CD4-positive, CD25-positive, alpha-beta regulatory T cell (primary cell): ENCODE measurements around the gene RAD21L1. TPM values are rescaled to one million over a fixed set of nuclear protein-coding genes. Genes with fewer than 3 reads are reported as not detected.

Experiments
- ATAC-seq, 2 donors: fragments of 150-1000 bp; cut with Tn5 transposase; one replicate each; pipeline ENCODE4 v1.10.0; 2021; ENCODE audit warnings: low read depth in 2 of 2, moderate number of reproducible peaks in 2 of 2, moderate library complexity in 1 of 2
- DNase-seq, 3 donors: peaks; one replicate each; pipeline versions ENCODE4 v3.0.0 to v3.0.0-alpha.2; 2012 to 2022; ENCODE audit warnings: mixed read lengths in 1 of 3
- H3K27ac ChIP-seq: one replicate; pipeline ENCODE4 v1.7.0; 2013; ENCODE audit warnings: mild to moderate bottlenecking, low read length; ENCODE audit not compliant: insufficient read depth, poor library complexity, severe bottlenecking
- H3K27me3 ChIP-seq: one replicate; pipeline ENCODE4 v1.7.0; 2013; ENCODE audit warnings: low read length; ENCODE audit not compliant: control insufficient read depth, insufficient read depth
- H3K36me3 ChIP-seq: one replicate; pipeline ENCODE4 v1.7.0; 2013; ENCODE audit warnings: mild to moderate bottlenecking, low read length, moderate library complexity; ENCODE audit not compliant: control insufficient read depth, insufficient read depth
- H3K4me1 ChIP-seq: 2 replicates; pipeline ENCODE4 v1.7.0; 2013; ENCODE audit warnings: mild to moderate bottlenecking, low read length; ENCODE audit not compliant: insufficient read depth, control insufficient read depth, poor library complexity, severe bottlenecking
- H3K4me3 ChIP-seq: one replicate; pipeline ENCODE4 v1.7.0; 2013; ENCODE audit warnings: low read depth, mild to moderate bottlenecking, low read length, moderate library complexity
- H3K9me3 ChIP-seq, 2 experiments: 1 replicate in 1 of 2; 2 replicates in 1 of 2; pipeline ENCODE4 v1.7.0; 2013; ENCODE audit warnings: low read length in 2 of 2, mild to moderate bottlenecking in 1 of 2, moderate library complexity in 1 of 2; ENCODE audit not compliant: control insufficient read depth in 2 of 2
- H3K27ac Mint-ChIP-seq, 3 donors: one replicate each; pipeline ENCODE4 v1.8.0; 2020 to 2022; ENCODE audit warnings: mild to moderate bottlenecking in 3 of 3, mixed read lengths in 3 of 3, moderate library complexity in 2 of 3
- H3K27me3 Mint-ChIP-seq: one replicate; pipeline ENCODE4 v1.8.0; 2022; ENCODE audit warnings: mild to moderate bottlenecking, mixed read lengths
- H3K36me3 Mint-ChIP-seq: one replicate; pipeline ENCODE4 v1.8.0; 2020; ENCODE audit warnings: mixed read lengths
- H3K4me1 Mint-ChIP-seq, 4 donors: one replicate each; pipeline ENCODE4 v1.8.0; 2020 to 2022; ENCODE audit warnings: mixed read lengths in 4 of 4, mild to moderate bottlenecking in 1 of 4
- H3K4me3 Mint-ChIP-seq, 4 donors: one replicate each; pipeline ENCODE4 v1.8.0; 2020 to 2022; ENCODE audit warnings: mild to moderate bottlenecking in 4 of 4, mixed read lengths in 4 of 4, moderate library complexity in 3 of 4
- H3K9me3 Mint-ChIP-seq, 7 donors: one replicate each; pipeline ENCODE4 v1.8.0; 2020 to 2022; ENCODE audit warnings: mixed read lengths in 7 of 7, mild to moderate bottlenecking in 3 of 7, moderate library complexity in 2 of 7
- polyA plus RNA-seq, 4 donors: library from polyadenylated mRNA; unstranded; fragments of 300-500 nt; fragmentation: Illumina TruSeq; gene quantifications; one replicate each; pipeline ENCODE4 v1.2.3, GENCODE V29; 2021
- total RNA-seq: library from RNA; stranded (reverse); gene quantifications from one replicate; pipeline ENCODE4 v1.2.3, GENCODE V29; 2022

The RAD21L1 gene
- total and polyA plus RNA-seq, 5 donors from 2014 or later, result 0.46 TPM; not detected in 4

- Mint-ChIP-seq H3K4me1 (peaks cover 12 to 70% (median 44%) of the 10 kb centered on the region in 4 donors), H3K9me3 (no peaks in the 10 kb centered on the region), H3K27me3 (no peaks in the 10 kb centered on the region), H3K4me3 (peak overlapping the region; percentile 84 to 92 (median 90)), H3K27ac (peak overlapping the region; percentile 22 to 81 (median 63)), H3K36me3 (no peaks in the 10 kb centered on the region)
- no peak for DNase-seq
- no peaks in the 10 kb centered on the region for H3K9me3 ChIP-seq
- H3K36me3 ChIP-seq, result no peaks in the 10 kb centered on the region
- no peaks in the 10 kb centered on the region for H3K27me3 ChIP-seq
- H3K4me3 ChIP-seq, result no peak overlapping the region
- H3K4me1 ChIP-seq, result peaks cover 32% of the 10 kb centered on the region
- no peak for ATAC-seq
- no peak overlapping the region for H3K27ac ChIP-seq
These were observed 42.0 kb downstream of the RAD21L1 start for GRCh38 chr20:1267809-1268374.

- Histone ChIP-seq H3K4me1 (peaks cover 32% of the 10 kb centered on the region), H3K27ac (no peak overlapping the region), H3K4me3 (no peak overlapping the region), H3K9me3 (no peaks in the 10 kb centered on the region), H3K36me3 (no peaks in the 10 kb centered on the region), H3K27me3 (no peaks in the 10 kb centered on the region)
- H3K9me3 Mint-ChIP-seq, result no peaks in the 10 kb centered on the region
- H3K27me3 Mint-ChIP-seq, result no peaks in the 10 kb centered on the region
- ATAC-seq (no peak), DNase-seq (no peak)
- H3K4me3 Mint-ChIP-seq, result peak overlapping the region in 2 of 4 donors; percentile 49 to 65
- peaks cover 12 to 64% (median 46%) of the 10 kb centered on the region in 4 donors for H3K4me1 Mint-ChIP-seq
- peak overlapping the region in 1 of 3 donors; percentile 21 for H3K27ac Mint-ChIP-seq
- H3K36me3 Mint-ChIP-seq, result no peaks in the 10 kb centered on the region
These were observed 43.4 kb downstream of the RAD21L1 start for GRCh38 chr20:1269235-1269634.

GRCh38 chr20:1269850-1270249 is 44.0 kb downstream of the RAD21L1 start:
- Mint-ChIP-seq H3K4me1 (peaks cover 10 to 58% (median 42%) of the 10 kb centered on the region in 4 donors), H3K36me3 (no peaks in the 10 kb centered on the region), H3K9me3 (no peaks in the 10 kb centered on the region), H3K27me3 (no peaks in the 10 kb centered on the region), H3K27ac (no peak overlapping the region), H3K4me3 (peak overlapping the region in 1 of 4 donors; percentile 65)
- Histone ChIP-seq H3K36me3 (no peaks in the 10 kb centered on the region), H3K4me1 (peaks cover 26% of the 10 kb centered on the region), H3K4me3 (no peak overlapping the region), H3K27me3 (no peaks in the 10 kb centered on the region), H3K9me3 (no peaks in the 10 kb centered on the region), H3K27ac (no peak overlapping the region)
- ATAC-seq (no peak), DNase-seq (no peak)

- Histone ChIP-seq H3K4me1 (peaks cover 6% of the 10 kb centered on the region), H3K36me3 (peaks cover 2% of the 10 kb centered on the region), H3K9me3 (no peaks in the 10 kb centered on the region), H3K4me3 (no peak overlapping the region), H3K27ac (no peak overlapping the region), H3K27me3 (no peaks in the 10 kb centered on the region)
- Mint-ChIP-seq H3K4me1 (peaks cover 0 to 41% (median 25%) of the 10 kb centered on the region in 4 donors), H3K36me3 (no peaks in the 10 kb centered on the region), H3K9me3 (no peaks in the 10 kb centered on the region), H3K27me3 (no peaks in the 10 kb centered on the region), H3K4me3 (no peak overlapping the region), H3K27ac (no peak overlapping the region)
- DNase-seq (no peak), ATAC-seq (no peak)
These were observed 46.7 kb downstream of the RAD21L1 start for GRCh38 chr20:1272368-1273100.

- Histone ChIP-seq H3K27me3 (no peaks in the 10 kb centered on the region), H3K4me1 (peaks cover 3% of the 10 kb centered on the region), H3K9me3 (no peaks in the 10 kb centered on the region), H3K27ac (no peak overlapping the region), H3K4me3 (no peak overlapping the region), H3K36me3 (peaks cover 2% of the 10 kb centered on the region)
- Mint-ChIP-seq H3K27me3 (no peaks in the 10 kb centered on the region), H3K36me3 (no peaks in the 10 kb centered on the region), H3K27ac (peak overlapping the region in 1 of 3 donors; percentile 55), H3K9me3 (no peaks in the 10 kb centered on the region), H3K4me1 (peaks cover 0 to 33% (median 22%) of the 10 kb centered on the region in 4 donors), H3K4me3 (no peak overlapping the region)
- ATAC-seq, result no peak
- no peak for DNase-seq
These were observed 47.5 kb downstream of the RAD21L1 start for GRCh38 chr20:1273366-1273765.

- H3K4me1 ChIP-seq, result peaks cover 3% of the 10 kb centered on the region
- no peaks in the 10 kb centered on the region for H3K27me3 ChIP-seq
- DNase-seq (no peak), ATAC-seq (no peak)
- Mint-ChIP-seq H3K27me3 (no peaks in the 10 kb centered on the region), H3K4me1 (peaks cover 0 to 21% (median 11%) of the 10 kb centered on the region in 4 donors), H3K9me3 (no peaks in the 10 kb centered on the region), H3K4me3 (no peak overlapping the region), H3K36me3 (no peaks in the 10 kb centered on the region), H3K27ac (peak overlapping the region; percentile 30 to 85 (median 55))
- no peaks in the 10 kb centered on the region for H3K9me3 ChIP-seq
- peaks cover 2% of the 10 kb centered on the region for H3K36me3 ChIP-seq
- no peak overlapping the region for H3K27ac ChIP-seq
- no peak overlapping the region for H3K4me3 ChIP-seq
These were observed 48.9 kb downstream of the RAD21L1 start for GRCh38 chr20:1274485-1275311.

- H3K4me3 ChIP-seq, result no peak overlapping the region
- H3K36me3 ChIP-seq, result peaks cover 2% of the 10 kb centered on the region
- no peaks in the 10 kb centered on the region for H3K9me3 ChIP-seq
- Mint-ChIP-seq H3K9me3 (no peaks in the 10 kb centered on the region), H3K36me3 (peaks cover 3% of the 10 kb centered on the region), H3K27ac (peak overlapping the region in 2 of 3 donors; percentile 7 to 24), H3K27me3 (no peaks in the 10 kb centered on the region), H3K4me1 (peaks cover 0 to 23% (median 11%) of the 10 kb centered on the region in 4 donors), H3K4me3 (no peak overlapping the region)
- no peaks in the 10 kb centered on the region for H3K27me3 ChIP-seq
- no peak overlapping the region for H3K27ac ChIP-seq
- no peak for ATAC-seq
- H3K4me1 ChIP-seq, result peaks cover 3% of the 10 kb centered on the region
- DNase-seq, result no peak
These were observed 50.1 kb downstream of the RAD21L1 start for GRCh38 chr20:1275919-1276318.
